T-helper 22 cell (primary cell): ENCODE data around the gene PRR11.
"Not testable (repeated sequence)": the region's sequence is repeated elsewhere in the genome, so short reads cannot be mapped to it uniquely, and the experiment has no call there.

Source experiments
- DNase-seq: peaks from one replicate; pipeline ENCODE4 v3.0.0-alpha.2; 2020; ENCODE audit warnings: low read depth

Gene PRR11

GRCh38 chr17:59152925-59153324 is 2.6 kb upstream of the PRR11 start:
- no peak for DNase-seq

DNA sequence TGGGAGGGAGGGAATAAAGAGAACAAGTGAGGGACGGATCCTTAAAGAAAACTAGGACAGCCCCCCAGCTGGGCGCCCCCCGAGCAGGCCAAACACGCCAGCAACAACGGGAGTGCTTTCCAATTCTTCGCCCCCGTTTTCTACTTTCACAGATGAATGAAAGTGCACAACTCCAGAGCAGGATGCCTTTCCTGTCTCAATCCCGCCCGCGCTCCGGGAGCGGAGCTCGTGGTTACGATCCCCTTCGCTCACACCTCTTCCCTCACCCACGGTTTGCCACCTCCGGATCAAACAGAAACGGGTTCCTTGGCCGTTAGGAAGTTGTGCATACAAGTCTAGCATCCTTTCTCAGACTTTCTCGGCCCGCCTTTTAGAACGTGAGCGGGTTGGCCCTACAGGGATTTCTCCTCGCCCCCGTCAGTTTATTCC is 1.2 kb upstream of the PRR11 start:
- no peak for DNase-seq

- DNase-seq: no peak
Observed at GRCh38 chr17:59154721-59155438, 666 bp upstream of the PRR11 start, which contains the start of gene SKA2. TSS of gene SKA2 (minus strand) at chr17:59155186. CDS start at chr17:59155163, 23 bp downstream.

GRCh38 chr17:59160157-59161025 is 4.8 kb downstream of the PRR11 start:
- no peak for DNase-seq

- DNase-seq: no peak
Observed at GRCh38 chr17:59161477-59161876, 5.9 kb downstream of the PRR11 start.

GRCh38 chr17:59165933-59166342 is 10.4 kb downstream of the PRR11 start:
- DNase-seq: no peak

DNA sequence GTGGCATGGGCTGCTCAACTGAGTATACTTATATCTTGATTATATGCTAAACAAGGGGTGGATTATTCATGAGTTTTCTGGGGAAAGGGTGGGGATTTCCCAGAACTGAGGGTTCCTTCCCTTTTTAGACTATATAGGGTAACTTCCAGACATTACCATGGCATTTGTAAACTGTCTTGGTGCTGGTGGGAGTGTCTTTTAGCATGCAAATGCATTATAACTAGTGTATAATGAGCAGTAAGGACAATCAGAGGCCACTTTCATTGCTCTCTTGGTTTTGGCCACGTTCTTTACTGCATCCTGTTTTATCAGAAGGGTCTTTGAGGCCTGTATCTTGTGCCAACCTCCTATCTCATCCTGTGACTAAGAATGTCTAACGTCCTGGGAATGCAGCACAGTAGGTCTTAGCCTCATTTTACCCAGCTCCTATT is 12.0 kb downstream of the PRR11 start:
- no peak for DNase-seq

GRCh38 chr17:59172436-59173004 is 17.0 kb downstream of the PRR11 start:
- DNase-seq: no peak

DNA sequence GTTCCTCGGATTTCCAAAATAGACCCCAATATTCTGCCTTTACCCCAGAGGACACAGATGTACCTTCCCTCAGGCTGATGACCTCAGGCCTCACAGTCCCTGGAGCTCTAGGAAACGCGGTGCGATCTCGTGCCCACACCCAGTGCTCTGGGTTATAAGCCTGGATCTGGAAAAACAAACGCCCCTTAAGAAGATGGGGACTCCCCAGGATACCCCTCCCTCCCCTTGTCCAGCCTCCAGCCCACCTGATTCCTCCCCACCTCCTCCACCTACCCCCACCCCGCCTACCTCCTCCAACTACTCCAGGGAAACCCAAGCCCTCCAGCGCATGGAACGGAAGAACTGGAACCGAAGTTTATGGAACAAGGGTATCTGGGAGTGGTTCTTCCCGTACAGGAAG is 19.1 kb downstream of the PRR11 start:
- DNase-seq: no peak

GRCh38 chr17:59175076-59175475 is 19.5 kb downstream of the PRR11 start:
- no peak for DNase-seq

- DNase-seq: no peak
Observed at GRCh38 chr17:59178266-59178985, 22.9 kb downstream of the PRR11 start.

DNA sequence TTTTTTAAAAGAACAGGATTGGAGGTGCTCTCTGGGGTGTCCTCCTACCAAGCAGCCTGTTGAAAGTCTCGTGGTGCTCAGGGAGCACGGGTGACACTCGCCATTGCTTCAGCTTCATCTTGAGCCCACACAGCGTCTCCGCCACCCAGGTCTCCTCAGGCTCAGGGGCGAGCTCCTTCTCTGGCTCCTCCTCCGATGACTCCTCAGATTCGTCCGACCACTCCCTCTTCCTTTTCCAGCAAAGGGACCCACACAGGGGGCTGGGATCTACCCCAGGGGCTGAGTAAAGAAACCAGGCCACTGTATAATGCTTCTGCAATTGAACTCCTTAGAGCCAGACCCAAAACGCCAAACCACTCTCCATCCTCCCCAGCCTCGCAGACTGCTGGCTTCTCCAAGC is 24.1 kb downstream of the PRR11 start:
- not testable (repeated sequence) for DNase-seq

- DNase-seq: no peak
Observed at GRCh38 chr17:59180626-59181025, 25.1 kb downstream of the PRR11 start.

GRCh38 chr17:59181481-59181880 is 25.9 kb downstream of the PRR11 start:
- no peak for DNase-seq

- DNase-seq: no peak
Observed at GRCh38 chr17:59185997-59186396, 30.5 kb downstream of the PRR11 start.

DNA sequence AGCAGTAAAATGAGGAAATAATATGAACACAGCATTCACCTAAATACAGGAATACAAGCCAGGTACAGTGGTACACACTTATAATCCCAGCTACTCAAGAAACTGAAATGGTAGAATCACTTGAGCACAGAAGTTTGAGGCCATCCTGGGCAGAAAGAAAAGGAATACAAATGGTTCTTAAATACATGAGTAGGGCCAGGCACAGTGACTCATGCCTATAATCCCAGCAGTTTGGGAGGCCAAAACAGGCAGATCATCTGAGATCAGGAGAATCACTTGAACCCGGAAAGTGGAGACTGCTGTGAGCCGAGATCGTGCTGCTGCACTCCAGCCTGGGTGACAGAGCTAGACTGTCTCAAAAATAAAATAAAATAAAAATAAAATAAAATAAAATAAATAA is 31.3 kb downstream of the PRR11 start:
- no peak for DNase-seq

DNA sequence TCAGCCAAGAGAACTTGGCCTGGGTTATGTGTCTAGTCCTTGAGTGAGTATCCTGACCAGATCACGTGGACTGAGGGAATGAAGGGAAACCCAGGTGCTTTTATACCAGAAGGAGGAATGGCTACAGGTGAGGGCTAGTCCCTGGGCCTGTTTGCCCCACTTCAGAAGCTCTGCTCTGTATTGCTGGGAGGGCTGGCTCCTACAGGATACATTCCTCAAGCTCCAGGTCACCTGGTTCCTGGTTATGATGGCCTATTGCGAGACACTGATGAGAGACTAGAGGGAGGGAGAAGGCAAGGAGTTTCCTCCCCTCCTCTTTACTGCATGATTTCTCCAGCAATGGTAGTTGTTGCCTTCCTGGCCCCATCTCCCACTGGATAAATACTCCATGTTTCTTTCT is 35.3 kb downstream of the PRR11 start:
- DNase-seq: no peak

- DNase-seq: no peak
Observed at GRCh38 chr17:59193336-59193862, 37.9 kb downstream of the PRR11 start.

DNA sequence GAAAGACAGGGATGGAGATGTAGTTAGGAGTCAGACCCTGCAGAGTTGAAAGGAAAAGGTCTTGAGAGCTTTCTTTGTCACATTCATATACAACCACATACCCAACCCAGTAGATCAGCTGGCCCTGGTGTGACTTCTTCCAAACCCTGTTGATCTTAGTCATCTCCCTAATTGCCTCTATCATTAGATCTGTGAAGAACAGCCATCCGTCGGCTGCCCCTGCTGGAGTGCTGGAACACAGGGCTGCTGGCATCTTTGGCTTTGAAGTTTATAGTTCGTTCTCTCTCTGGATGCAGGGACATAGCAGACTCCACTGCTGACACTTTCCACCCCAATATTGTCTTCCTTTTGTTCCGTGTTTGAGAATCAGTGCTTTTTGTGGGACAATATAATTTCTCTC is 43.9 kb downstream of the PRR11 start:
- DNase-seq: no peak

- DNase-seq: no peak
Observed at GRCh38 chr17:59202320-59202719, 46.8 kb downstream of the PRR11 start.

- DNase-seq: no peak
Observed at GRCh38 chr17:59219370-59219769, 63.8 kb downstream of the PRR11 start.

DNA sequence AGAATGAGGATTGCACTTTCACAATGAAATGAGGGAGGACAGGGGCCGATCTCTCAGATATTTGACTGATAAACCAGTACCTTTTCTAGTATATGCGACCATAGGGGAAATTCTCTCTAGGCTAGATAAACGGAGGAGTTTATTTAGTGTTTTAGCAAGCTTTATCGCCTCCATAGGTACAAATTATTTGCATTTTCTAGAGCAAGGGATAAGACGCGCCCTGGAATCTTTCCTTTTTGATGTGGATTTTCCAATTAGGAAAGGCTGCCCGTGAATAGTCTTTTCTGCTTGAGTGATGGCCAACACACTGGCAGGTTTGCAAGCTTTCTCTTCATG is 64.4 kb downstream of the PRR11 start:
- DNase-seq: no peak
